ENCODE data around the gene MAP1B. TPM values are rescaled to one million over a fixed set of nuclear protein-coding genes. Genes with fewer than 3 reads are reported as not detected.

MAP1B gene
- total and polyA plus RNA-seq, 12 donors = 13.1 to 154 (median 90.0) TPM

- Histone ChIP-seq H3K27me3 (peaks cover 0 to 7% (median 0%) of the 10 kb centered on the region in 7 donors), H3K9me3 (no peaks in the 10 kb centered on the region), H3K36me3 (no peaks in the 10 kb centered on the region), H3K4me1 (no peaks in the 10 kb centered on the region), H3K27ac (no peak overlapping the region), H3K4me3 (no peak overlapping the region)
- TF ChIP-seq CTCF (IDR thresholded peaks at IDR 0.05) = no peak
- DNase-seq (no peak), ATAC-seq (no peak)
- 72 to 84% methylated on average over 3 of the region's 3 CpGs for WGBS, 2 donors
- intact Hi-C loops (cut with DNase I) = no loop called here
These were observed 42.3 kb upstream of the MAP1B start for GRCh38 chr5:72064801-72065570.

GRCh38 chr5:72065751-72066255, 41.5 kb upstream of the MAP1B start:
- Histone ChIP-seq H3K4me1 (no peaks in the 10 kb centered on the region), H3K4me3 (no peak overlapping the region), H3K27ac (no peak overlapping the region), H3K9me3 (no peaks in the 10 kb centered on the region), H3K27me3 (peaks cover 0 to 7% (median 0%) of the 10 kb centered on the region in 7 donors), H3K36me3 (no peaks in the 10 kb centered on the region)
- ATAC-seq (no peak), DNase-seq (no peak)
- no peak for TF ChIP-seq CTCF (IDR thresholded peaks at IDR 0.05)
- intact Hi-C loops (cut with DNase I) = no loop called here
- 44 to 55% methylated on average over 4 of the region's 4 CpGs for WGBS, 2 donors

- no peaks in the 10 kb centered on the region for H3K4me1 ChIP-seq
- DNase-seq = no peak
- no peak for ATAC-seq
- H3K36me3 ChIP-seq = no peaks in the 10 kb centered on the region
- no peak overlapping the region for H3K4me3 ChIP-seq
- H3K9me3 ChIP-seq = no peaks in the 10 kb centered on the region
- intact Hi-C loops (cut with DNase I) = no loop called here
- 35 to 40% methylated on average over 3 of the region's 3 CpGs for whole genome bisulfite sequencing, 2 donors
- peaks cover 0 to 7% (median 0%) of the 10 kb centered on the region in 7 donors for H3K27me3 ChIP-seq
- no peak for TF ChIP-seq CTCF (IDR thresholded peaks at IDR 0.05)
- no peak overlapping the region for H3K27ac ChIP-seq
These were observed 40.6 kb upstream of the MAP1B start for GRCh38 chr5:72066705-72067107.

- H3K9me3 ChIP-seq = no peaks in the 10 kb centered on the region
- H3K4me1 ChIP-seq = no peaks in the 10 kb centered on the region
- intact Hi-C loops (cut with DNase I) = no loop called here
- DNase-seq (no peak), ATAC-seq (no peak)
- TF ChIP-seq CTCF (IDR thresholded peaks at IDR 0.05) = no peak
- H3K27me3 ChIP-seq = peaks cover 0 to 7% (median 0%) of the 10 kb centered on the region in 7 donors
- WGBS, 2 donors = 80 to 88% methylated on average over 5 of the region's 5 CpGs
- H3K4me3 ChIP-seq = no peak overlapping the region
- no peak overlapping the region for H3K27ac ChIP-seq
- no peaks in the 10 kb centered on the region for H3K36me3 ChIP-seq
These were observed 39.4 kb upstream of the MAP1B start for GRCh38 chr5:72067682-72068470.
